ENCODE data around the gene SRPX2. TPM values are rescaled to one million over a fixed set of nuclear protein-coding genes. Genes with fewer than 3 reads are reported as not detected.
A peak's percentile ranks its signal among the peaks of the same experiment; 100 is the strongest.

Gene SRPX2, protein sequence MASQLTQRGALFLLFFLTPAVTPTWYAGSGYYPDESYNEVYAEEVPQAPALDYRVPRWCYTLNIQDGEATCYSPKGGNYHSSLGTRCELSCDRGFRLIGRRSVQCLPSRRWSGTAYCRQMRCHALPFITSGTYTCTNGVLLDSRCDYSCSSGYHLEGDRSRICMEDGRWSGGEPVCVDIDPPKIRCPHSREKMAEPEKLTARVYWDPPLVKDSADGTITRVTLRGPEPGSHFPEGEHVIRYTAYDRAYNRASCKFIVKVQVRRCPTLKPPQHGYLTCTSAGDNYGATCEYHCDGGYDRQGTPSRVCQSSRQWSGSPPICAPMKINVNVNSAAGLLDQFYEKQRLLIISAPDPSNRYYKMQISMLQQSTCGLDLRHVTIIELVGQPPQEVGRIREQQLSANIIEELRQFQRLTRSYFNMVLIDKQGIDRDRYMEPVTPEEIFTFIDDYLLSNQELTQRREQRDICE
- total RNA-seq (2011; cell fraction: chromatin; rRNA removed; ENCODE audit: low replicate concordance), result not detected in 2 replicates
- total RNA-seq (2011; cell fraction: nucleolus; rRNA removed), result 0.33 TPM in 1 of 2 replicates, not detected in the other
- not detected in 2 replicates for total RNA-seq (2011; cell fraction: nucleoplasm; rRNA removed)
- total RNA-seq (2014; rRNA removed) (not detected in 2 replicates), total RNA-seq (2014; rRNA removed; fragmentation: Illumina TruSeq; extraction: Trizol) (not detected in 2 replicates), total RNA-seq (2015; rRNA removed; fragmentation: Illumina TruSeq; extraction: Trizol) (not detected in 2 replicates), total RNA-seq (2021) (0.13 TPM in 1 of 2 replicates, not detected in the other), polyA plus RNA-seq (2011; rRNA removed) (0.20 TPM in 1 of 2 replicates, not detected in the other), polyA plus RNA-seq (2014; fragmentation: Illumina TruSeq; extraction: Trizol) (not detected in 2 replicates), polyA plus RNA-seq (2014; fragmentation: Nextera tagmentation; extraction: Ambion mirVana) (not detected), polyA plus RNA-seq (2014; rRNA removed) (not detected in 2 replicates), polyA minus RNA-seq (2011; rRNA and poly(A)+ RNA removed) (not detected in 2 replicates), Bru-seq, nascent RNA (not detected), BruChase-seq, experiment 1, labeled RNA remaining after a 2-hour chase (percentile 10 among the genes with signal in this experiment), BruChase-seq, experiment 2, labeled RNA remaining after a 6-hour chase (not detected)
- polyA plus RNA-seq (2011; cell fraction: cytosol; rRNA removed), result not detected in 2 replicates
- 0.03 TPM in 1 of 2 replicates, not detected in the other for polyA plus RNA-seq (2011; cell fraction: nucleus; rRNA removed)
- polyA plus RNA-seq (2012), result 0.01 TPM in 2 replicates
- polyA minus RNA-seq (2011; cell fraction: cytosol; rRNA and poly(A)+ RNA removed), result not detected in 2 replicates
- polyA minus RNA-seq (2011; cell fraction: nucleus; rRNA and poly(A)+ RNA removed), result not detected in 2 replicates
- long read RNA-seq, experiment 1, partial matches to known transcripts, result 0 of 1 reads
- long read RNA-seq, experiment 1, other reads (novel, unspliced or antisense), result 1 of 1 reads
- long read RNA-seq, experiment 2, result 0 reads
- long read RNA-seq, experiment 3, result 0 reads

DNA sequence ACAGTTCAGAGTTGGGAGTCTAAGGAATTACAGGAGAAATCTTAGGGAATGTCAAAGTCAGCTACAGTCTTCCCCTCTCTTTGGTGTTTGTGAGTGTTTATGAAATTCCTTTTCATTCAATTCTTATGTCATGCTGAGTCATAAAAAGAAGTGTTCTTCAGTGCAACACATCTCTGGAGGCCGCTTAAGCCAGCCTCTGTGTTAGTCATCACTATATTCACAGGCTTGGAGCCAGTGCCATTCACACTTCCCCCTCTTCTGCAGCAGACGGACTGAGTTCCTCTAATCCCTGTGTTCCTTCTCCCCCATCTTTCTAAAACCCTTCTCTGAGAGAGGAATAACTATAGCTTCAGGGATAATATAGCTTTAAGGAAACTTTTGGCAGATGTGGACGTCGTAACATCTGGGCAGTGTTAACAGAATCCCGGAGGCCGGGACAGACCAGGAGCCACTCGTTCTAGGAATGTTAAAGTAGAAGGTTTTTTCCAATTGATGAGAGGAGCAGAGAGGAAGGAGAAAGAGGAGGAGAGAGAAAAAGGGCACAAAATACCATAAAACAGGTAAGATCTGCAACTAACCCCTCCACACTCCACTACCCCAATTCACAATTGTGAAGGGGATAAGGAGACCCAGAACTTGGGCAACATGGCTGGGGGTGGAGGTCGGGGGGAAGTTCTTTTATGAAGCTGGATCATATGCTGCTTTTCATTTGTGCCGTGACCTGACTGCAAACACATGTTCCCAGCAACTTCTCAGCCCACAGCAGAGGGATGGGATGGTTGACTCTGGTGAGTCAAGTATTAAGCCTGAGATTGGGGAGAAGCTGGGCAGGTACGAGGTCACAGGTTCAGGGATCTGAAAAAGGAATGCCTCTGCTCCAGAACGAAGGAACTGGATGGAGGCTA, at the start of gene SRPX2:
Gene SRPX2, plus strand, starts transcription at position 244 of the 905 bp plus-strand sequence. CDS start 2,124 bp downstream, outside the sequence.
- FAIRE-seq, result no peak
- no peaks in the 10 kb centered on the region for H3K4me1 ChIP-seq (replicated peaks in 1 of 2; ENCODE audit: control insufficient read depth in 2 of 2, insufficient read depth in 2 of 2, low read length in 2 of 2)

More for the DNA sequence above, at the start of gene SRPX2:
- no peak for TF ChIP-seq CREB1 (IDR thresholded peaks at IDR 0.05)
- TF ChIP-seq CREB1 (CRISPR knock-in tag; IDR thresholded peaks at IDR 0.05), result no peak
- 0 out of 2 replicates have a peak, but pooled peaks have one; percentile 12 for TF ChIP-seq NFE2 (IDR thresholded peaks at IDR 0.05; ENCODE audit: low read depth)
- no peak for TF ChIP-seq TFAM (CRISPR knock-in tag; conservative IDR thresholded peaks at IDR 0.05)
- TF ChIP-seq CHD4 (IDR thresholded peaks at IDR 0.05; ENCODE audit: insufficient read depth, insufficient replicate concordance, low read depth, low read length, poor library complexity, severe bottlenecking), result no peak
- TF ChIP-seq ZFP36 (IDR thresholded peaks at IDR 0.05; ENCODE audit: low read depth, low read length, partially characterized antibody), result no peak
- no peak for TF ChIP-seq ZNF354B (CRISPR knock-in tag; IDR thresholded peaks at IDR 0.05)
- TF ChIP-seq, protein P1, sequence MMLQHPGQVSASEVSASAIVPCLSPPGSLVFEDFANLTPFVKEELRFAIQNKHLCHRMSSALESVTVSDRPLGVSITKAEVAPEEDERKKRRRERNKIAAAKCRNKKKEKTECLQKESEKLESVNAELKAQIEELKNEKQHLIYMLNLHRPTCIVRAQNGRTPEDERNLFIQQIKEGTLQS (IDR thresholded peaks at IDR 0.05), result peak; percentile 21; the same call in 1 of the 2 replicates
- TF ChIP-seq, protein P1 (CRISPR knock-in tag; conservative IDR thresholded peaks at IDR 0.05), result no peak
- no peak for TF ChIP-seq GATAD2A (IDR thresholded peaks at IDR 0.05)
- TF ChIP-seq, protein P2, sequence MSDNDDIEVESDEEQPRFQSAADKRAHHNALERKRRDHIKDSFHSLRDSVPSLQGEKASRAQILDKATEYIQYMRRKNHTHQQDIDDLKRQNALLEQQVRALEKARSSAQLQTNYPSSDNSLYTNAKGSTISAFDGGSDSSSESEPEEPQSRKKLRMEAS (CRISPR knock-in tag; IDR thresholded peaks at IDR 0.05), result no peak
- TF ChIP-seq STAT5A (IDR thresholded peaks at IDR 0.05; ENCODE audit: borderline replicate concordance, low read length), result no peak
- TF ChIP-seq HNRNPUL1 (IDR thresholded peaks at IDR 0.05; ENCODE audit: low read length), result no peak
- peak; percentile 70 for TF ChIP-seq FOSL1 (tag; conservative IDR thresholded peaks at IDR 0.05)
- TF ChIP-seq MAFG (tag; conservative IDR thresholded peaks at IDR 0.05), result peak; percentile 46
- no peak for TF ChIP-seq FOXJ2 (tag; IDR thresholded peaks at IDR 0.05)
- Histone ChIP-seq H3K9ac (ENCODE audit: insufficient read depth in 1 of 2, low read depth in 2 of 2, low read length in 2 of 2) (no peak within 1 kb of the TSS), H3K79me2 (ENCODE audit: control insufficient read depth, insufficient read depth, low read length) (no peaks in the 10 kb centered on the region), H3K27me3 (ENCODE audit: control insufficient read depth in 2 of 2, insufficient read depth in 2 of 2, low read length in 2 of 2) (no peaks in the 10 kb centered on the region), H4K20me1 (replicated peaks; ENCODE audit: control insufficient read depth, insufficient read depth, low read length) (no peaks in the 10 kb centered on the region), H3K27ac (ENCODE audit: extremely low read depth, low read depth, low read length) (no peak within 1 kb of the TSS), H3K9me1 (ENCODE audit: control insufficient read depth, insufficient read depth, low read length) (no peaks in the 10 kb centered on the region), H3K4me3 (no peak within 1 kb of the TSS), H3K4me2 (ENCODE audit: insufficient read depth, low read length) (no peak within 1 kb of the TSS), H3K36me3 (ENCODE audit: control insufficient read depth, insufficient read depth, low read length) (no peaks in the 10 kb centered on the region), H2AFZ (ENCODE audit: low read depth, low read length) (no peak within 1 kb of the TSS), H3K9me3 (replicated peaks; ENCODE audit: control insufficient read depth, insufficient read depth, low read depth, low read length) (no peaks in the 10 kb centered on the region)
- BruUV-seq (replicated peaks), result no TSS peak
- in situ Hi-C loops (cut with MboI) (no loop called here), intact Hi-C loops (cut with micrococcal nuclease) (no loop called here)
- ATAC-seq, result no peak
- 1% methylated on average over 10 of the region's 11 CpGs for WGBS (ENCODE audit: insufficient coverage, low coverage, missing lambda C conversion rate)
- DNase-seq (ENCODE audit: extremely low read depth in 1 of 4, low spot score in 3 of 4), result peak in 1 of 4 experiments; percentile 1
- ChIA-PET POLR2A (no interaction called here), CTCF (ENCODE audit: low intra/inter-chr PET ratio) (no interaction called here)
